NCI-H82 (cell line): ENCODE results near the gene R3HCC1L.

Experiments used
- DNase-seq: peaks from one replicate; lab custom pipeline; 2025; lab: John Stamatoyannopoulos, UW

Gene R3HCC1L

GRCh38 chr10:98276311-98276710 lies 141.9 kb downstream of the R3HCC1L start:
- DNase-seq, result no peak

- DNase-seq, result no peak
Observed at GRCh38 chr10:98285416-98285815, 151.0 kb downstream of the R3HCC1L start.

- DNase-seq, result no peak
Observed at GRCh38 chr10:98286419-98286818, 152.0 kb downstream of the R3HCC1L start.

GRCh38 chr10:98287321-98287720 lies 152.9 kb downstream of the R3HCC1L start:
- DNase-seq, result no peak

GRCh38 chr10:98289802-98290209 lies 155.3 kb downstream of the R3HCC1L start:
- no peak for DNase-seq

GRCh38 chr10:98292971-98293370 lies 158.5 kb downstream of the R3HCC1L start:
- DNase-seq, result no peak

GRCh38 chr10:98293550-98294269 lies 159.3 kb downstream of the R3HCC1L start:
- no peak for DNase-seq

- DNase-seq, result no peak
Observed at GRCh38 chr10:98294270-98294627, 159.8 kb downstream of the R3HCC1L start.
